GM12873 (cell line): ENCODE measurements around the gene MVK.

ENCODE experiments used
- CTCF ChIP-seq: IDR thresholded peaks from 2 replicates; pipeline ENCODE4 v1.5.1; 2012; ENCODE audit warnings: low read depth, mild to moderate bottlenecking, moderate library complexity, low read length, control low read depth; ENCODE audit not compliant: insufficient read depth; ENCODE audit errors: missing control alignments

Gene MVK

GRCh38 chr12:109547286-109547685, 26.3 kb upstream of the MVK start:
- no peak for TF ChIP-seq CTCF

DNA sequence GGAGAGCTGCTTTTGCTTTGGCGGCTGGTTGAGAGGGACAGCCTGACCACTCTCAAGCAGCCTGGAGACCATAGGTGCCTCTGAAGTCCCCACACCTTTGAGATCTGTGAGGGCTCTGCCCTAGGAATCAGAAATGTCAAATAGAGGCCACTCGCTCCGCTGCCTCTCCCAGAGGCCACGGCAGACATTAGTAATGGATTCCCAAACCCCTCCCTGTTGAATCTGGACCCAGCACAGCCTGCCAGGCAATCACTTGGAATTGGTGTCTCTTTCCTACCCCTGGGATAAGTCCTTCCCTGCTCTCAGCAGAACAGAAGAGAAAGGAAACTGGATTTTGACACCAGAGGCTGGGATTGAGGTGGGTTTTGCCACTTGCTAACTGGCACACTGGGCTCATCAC, 25.3 kb upstream of the MVK start:
- no peak for TF ChIP-seq CTCF

GRCh38 chr12:109549613-109550270, 23.9 kb upstream of the MVK start:
- no peak for TF ChIP-seq CTCF

DNA sequence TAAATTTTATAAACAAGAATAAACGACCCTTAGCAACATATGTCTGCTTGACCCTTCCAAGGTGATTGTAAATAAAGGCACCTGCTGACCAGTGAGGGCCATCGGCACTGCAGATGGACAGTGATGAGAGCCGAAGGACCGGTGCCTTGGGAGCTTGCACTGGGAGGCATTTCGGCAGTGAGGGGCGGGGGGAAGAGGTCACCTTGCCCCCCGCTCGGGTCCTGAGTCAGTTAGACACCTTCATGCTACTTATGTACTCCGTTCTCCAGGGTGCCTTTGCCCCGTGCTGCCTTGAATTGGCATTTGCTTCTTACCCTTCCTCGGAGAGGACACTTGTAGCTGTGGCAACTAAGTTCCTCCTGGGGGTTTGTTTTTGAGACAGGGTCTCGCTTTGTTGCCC, 23.3 kb upstream of the MVK start:
- no peak for TF ChIP-seq CTCF

- TF ChIP-seq CTCF = no peak
These were observed 22.5 kb upstream of the MVK start for GRCh38 chr12:109551108-109551507.

- no peak for TF ChIP-seq CTCF
These were observed 20.6 kb upstream of the MVK start for GRCh38 chr12:109552971-109553370.

GRCh38 chr12:109553483-109553882, 20.1 kb upstream of the MVK start:
- no peak for TF ChIP-seq CTCF
